Spleen (tissue), 7 donors: Measurements from ENCODE around the gene EXOC3.

ENCODE experiments used
- POLR2AphosphoS5 ChIP-seq, 3 donors: sonication (generic); formaldehyde crosslinking; IDR thresholded peaks; one replicate each; pipeline ENCODE4 v1.5.1; 2017; ENCODE audit warnings: antibody characterized with exemption in 3 of 3
- TF ChIP-seq, protein P1 (sequence below), 11 experiments: fragments of 200-600 bp in 7 of 11; fragments of 450-650 bp in 4 of 11; sonication (generic) in 4 of 11; IDR thresholded peaks in 8 of 11; conservative IDR thresholded peaks in 3 of 11; 1 replicate in 7 of 11; 2 replicates in 4 of 11; pipeline versions ENCODE4 v1.4.0 to v1.8.0; 2016 to 2021; ENCODE audit warnings: antibody characterized with exemption in 11 of 11, inconsistent platforms in 4 of 11, mild to moderate bottlenecking in 1 of 11
- donor health status: DM: no; HTN: no; CAD: no; lungs with moderate emphysema.
- donor health status: DM: no; HTN: no; CAD: no.
- donor health status: DM: no; HTN: no; CAD: no.

DNA sequence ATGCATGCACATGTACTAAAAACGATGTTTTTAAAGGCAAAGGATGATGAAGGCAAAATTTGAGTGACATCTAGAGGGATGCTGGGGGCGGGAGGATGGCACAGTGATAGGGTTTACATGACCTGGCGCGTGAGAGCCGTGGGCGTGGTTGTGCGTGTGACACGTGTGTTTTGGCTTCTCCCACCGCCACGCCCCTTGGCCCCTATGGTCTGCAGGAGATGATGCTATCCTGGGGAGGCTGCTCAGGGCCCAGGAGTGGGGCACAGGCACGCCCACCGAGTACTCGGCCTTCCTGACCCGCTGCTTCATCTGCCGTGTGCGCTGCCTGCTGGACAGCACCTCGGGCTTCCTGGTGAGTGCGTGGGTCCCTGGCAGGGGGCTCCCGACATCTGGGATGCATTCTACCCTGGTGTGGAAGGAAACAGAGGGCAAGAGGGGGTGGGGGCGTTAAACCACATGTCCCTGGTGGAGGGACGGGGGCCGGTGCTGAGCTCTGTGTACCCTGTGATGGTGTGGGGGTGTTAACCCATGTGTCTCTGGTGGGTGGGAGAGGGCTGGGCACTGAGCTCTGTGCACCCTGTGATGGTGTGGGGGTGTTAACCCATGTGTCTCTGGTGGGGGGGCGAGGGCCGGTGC lies 19.2 kb upstream of the EXOC3 start:
- TF ChIP-seq, protein P1, sequence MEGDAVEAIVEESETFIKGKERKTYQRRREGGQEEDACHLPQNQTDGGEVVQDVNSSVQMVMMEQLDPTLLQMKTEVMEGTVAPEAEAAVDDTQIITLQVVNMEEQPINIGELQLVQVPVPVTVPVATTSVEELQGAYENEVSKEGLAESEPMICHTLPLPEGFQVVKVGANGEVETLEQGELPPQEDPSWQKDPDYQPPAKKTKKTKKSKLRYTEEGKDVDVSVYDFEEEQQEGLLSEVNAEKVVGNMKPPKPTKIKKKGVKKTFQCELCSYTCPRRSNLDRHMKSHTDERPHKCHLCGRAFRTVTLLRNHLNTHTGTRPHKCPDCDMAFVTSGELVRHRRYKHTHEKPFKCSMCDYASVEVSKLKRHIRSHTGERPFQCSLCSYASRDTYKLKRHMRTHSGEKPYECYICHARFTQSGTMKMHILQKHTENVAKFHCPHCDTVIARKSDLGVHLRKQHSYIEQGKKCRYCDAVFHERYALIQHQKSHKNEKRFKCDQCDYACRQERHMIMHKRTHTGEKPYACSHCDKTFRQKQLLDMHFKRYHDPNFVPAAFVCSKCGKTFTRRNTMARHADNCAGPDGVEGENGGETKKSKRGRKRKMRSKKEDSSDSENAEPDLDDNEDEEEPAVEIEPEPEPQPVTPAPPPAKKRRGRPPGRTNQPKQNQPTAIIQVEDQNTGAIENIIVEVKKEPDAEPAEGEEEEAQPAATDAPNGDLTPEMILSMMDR (IDR thresholded peaks at IDR 0.05 in 8 of 11, conservative IDR thresholded peaks at IDR 0.05 in 3 of 11): no peak
- TF ChIP-seq POLR2AphosphoS5 (IDR thresholded peaks at IDR 0.05): no peak
